ENCODE results near the gene LAMTOR1.

- TF ChIP-seq YBX1 (IDR thresholded peaks at IDR 0.05) (no peak), FOXM1 (IDR thresholded peaks at IDR 0.05; ENCODE audit: low read depth, low read length) (no peak), NRF1 (conservative IDR thresholded peaks at IDR 0.05; ENCODE audit: low read depth, low read length) (no peak), TAF1 (IDR thresholded peaks at IDR 0.05; ENCODE audit: borderline replicate concordance, low read depth, low read length) (no peak), REST (IDR thresholded peaks at IDR 0.05; ENCODE audit: low read depth, low read length) (no peak), ZNF217 (IDR thresholded peaks at IDR 0.05) (no peak), NFYB (IDR thresholded peaks at IDR 0.05; ENCODE audit: insufficient read depth, low read depth, low read length) (no peak), KDM1A (IDR thresholded peaks at IDR 0.05; ENCODE audit: borderline replicate concordance) (no peak), RCOR1 (conservative IDR thresholded peaks at IDR 0.05; ENCODE audit: low read depth, low read length) (no peak)
- TF ChIP-seq, protein P1, sequence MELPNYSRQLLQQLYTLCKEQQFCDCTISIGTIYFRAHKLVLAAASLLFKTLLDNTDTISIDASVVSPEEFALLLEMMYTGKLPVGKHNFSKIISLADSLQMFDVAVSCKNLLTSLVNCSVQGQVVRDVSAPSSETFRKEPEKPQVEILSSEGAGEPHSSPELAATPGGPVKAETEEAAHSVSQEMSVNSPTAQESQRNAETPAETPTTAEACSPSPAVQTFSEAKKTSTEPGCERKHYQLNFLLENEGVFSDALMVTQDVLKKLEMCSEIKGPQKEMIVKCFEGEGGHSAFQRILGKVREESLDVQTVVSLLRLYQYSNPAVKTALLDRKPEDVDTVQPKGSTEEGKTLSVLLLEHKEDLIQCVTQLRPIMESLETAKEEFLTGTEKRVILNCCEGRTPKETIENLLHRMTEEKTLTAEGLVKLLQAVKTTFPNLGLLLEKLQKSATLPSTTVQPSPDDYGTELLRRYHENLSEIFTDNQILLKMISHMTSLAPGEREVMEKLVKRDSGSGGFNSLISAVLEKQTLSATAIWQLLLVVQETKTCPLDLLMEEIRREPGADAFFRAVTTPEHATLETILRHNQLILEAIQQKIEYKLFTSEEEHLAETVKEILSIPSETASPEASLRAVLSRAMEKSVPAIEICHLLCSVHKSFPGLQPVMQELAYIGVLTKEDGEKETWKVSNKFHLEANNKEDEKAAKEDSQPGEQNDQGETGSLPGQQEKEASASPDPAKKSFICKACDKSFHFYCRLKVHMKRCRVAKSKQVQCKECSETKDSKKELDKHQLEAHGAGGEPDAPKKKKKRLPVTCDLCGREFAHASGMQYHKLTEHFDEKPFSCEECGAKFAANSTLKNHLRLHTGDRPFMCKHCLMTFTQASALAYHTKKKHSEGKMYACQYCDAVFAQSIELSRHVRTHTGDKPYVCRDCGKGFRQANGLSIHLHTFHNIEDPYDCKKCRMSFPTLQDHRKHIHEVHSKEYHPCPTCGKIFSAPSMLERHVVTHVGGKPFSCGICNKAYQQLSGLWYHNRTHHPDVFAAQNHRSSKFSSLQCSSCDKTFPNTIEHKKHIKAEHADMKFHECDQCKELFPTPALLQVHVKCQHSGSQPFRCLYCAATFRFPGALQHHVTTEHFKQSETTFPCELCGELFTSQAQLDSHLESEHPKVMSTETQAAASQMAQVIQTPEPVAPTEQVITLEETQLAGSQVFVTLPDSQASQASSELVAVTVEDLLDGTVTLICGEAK (IDR thresholded peaks at IDR 0.05; ENCODE audit: borderline replicate concordance), result no peak
- TF ChIP-seq, protein P2, sequence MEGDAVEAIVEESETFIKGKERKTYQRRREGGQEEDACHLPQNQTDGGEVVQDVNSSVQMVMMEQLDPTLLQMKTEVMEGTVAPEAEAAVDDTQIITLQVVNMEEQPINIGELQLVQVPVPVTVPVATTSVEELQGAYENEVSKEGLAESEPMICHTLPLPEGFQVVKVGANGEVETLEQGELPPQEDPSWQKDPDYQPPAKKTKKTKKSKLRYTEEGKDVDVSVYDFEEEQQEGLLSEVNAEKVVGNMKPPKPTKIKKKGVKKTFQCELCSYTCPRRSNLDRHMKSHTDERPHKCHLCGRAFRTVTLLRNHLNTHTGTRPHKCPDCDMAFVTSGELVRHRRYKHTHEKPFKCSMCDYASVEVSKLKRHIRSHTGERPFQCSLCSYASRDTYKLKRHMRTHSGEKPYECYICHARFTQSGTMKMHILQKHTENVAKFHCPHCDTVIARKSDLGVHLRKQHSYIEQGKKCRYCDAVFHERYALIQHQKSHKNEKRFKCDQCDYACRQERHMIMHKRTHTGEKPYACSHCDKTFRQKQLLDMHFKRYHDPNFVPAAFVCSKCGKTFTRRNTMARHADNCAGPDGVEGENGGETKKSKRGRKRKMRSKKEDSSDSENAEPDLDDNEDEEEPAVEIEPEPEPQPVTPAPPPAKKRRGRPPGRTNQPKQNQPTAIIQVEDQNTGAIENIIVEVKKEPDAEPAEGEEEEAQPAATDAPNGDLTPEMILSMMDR (IDR thresholded peaks at IDR 0.05 in 2 of 3, conservative IDR thresholded peaks at IDR 0.05 in 1 of 3; ENCODE audit: control insufficient read depth in 2 of 3, extremely low read depth in 1 of 3, insufficient read depth in 1 of 3, low read depth in 3 of 3, low read length in 3 of 3), result no peak
These were observed 38.0 kb upstream of the LAMTOR1 start for GRCh38 chr11:72141066-72141465.
